Fibroblast of lung (primary cell): Measurements from ENCODE around the gene ZCCHC7. TPM values are rescaled to one million over a fixed set of nuclear protein-coding genes. Genes with fewer than 3 reads are reported as not detected.

Experiments used
- DNase-seq, 2 donors: peaks; one replicate each; pipeline versions ENCODE4 v3.0.0 to v3.0.0-alpha.2; 2010; ENCODE audit warnings: low read depth in 2 of 2
- H2AFZ ChIP-seq: 2 replicates; pipeline ENCODE4 v1.5.1; 2012; ENCODE audit warnings: low read length, control low read depth, inconsistent platforms
- H3K27ac ChIP-seq: 2 replicates; pipeline ENCODE4 v1.5.1; 2011; ENCODE audit warnings: low read length, control low read depth; ENCODE audit not compliant: insufficient read depth
- H3K27me3 ChIP-seq: 2 replicates; pipeline ENCODE4 v1.5.1; 2011; ENCODE audit warnings: mild to moderate bottlenecking, low read length; ENCODE audit not compliant: control insufficient read depth, insufficient read depth
- H3K36me3 ChIP-seq: 2 replicates; pipeline ENCODE4 v1.5.1; 2011; ENCODE audit warnings: low read length; ENCODE audit not compliant: control insufficient read depth, insufficient read depth
- H3K4me1 ChIP-seq: 2 replicates; pipeline ENCODE4 v1.5.1; 2011; ENCODE audit warnings: low read length; ENCODE audit not compliant: control insufficient read depth, insufficient read depth; ENCODE audit errors: extremely low read depth
- H3K4me2 ChIP-seq: 2 replicates; pipeline ENCODE4 v1.5.1; 2011; ENCODE audit warnings: low read length, control low read depth; ENCODE audit not compliant: insufficient read depth; ENCODE audit errors: extremely low read depth
- H3K4me3 ChIP-seq, 4 experiments: fragments of 200-600 bp in 1 of 4; sonication (generic) in 1 of 4; replicated peaks in 1 of 4; 2 replicates each; pipeline ENCODE4 v1.5.1; 2011 to 2016; ENCODE audit warnings: low read length in 4 of 4, low read depth in 3 of 4, mild to moderate bottlenecking in 3 of 4, control low read depth in 2 of 4, inconsistent platforms in 1 of 4, mixed read lengths in 1 of 4; ENCODE audit not compliant: insufficient read depth in 1 of 4; ENCODE audit errors: control extremely low read depth in 1 of 4
- H3K79me2 ChIP-seq: 2 replicates; pipeline ENCODE4 v1.5.1; 2012; ENCODE audit warnings: mild to moderate bottlenecking, low read length, inconsistent platforms; ENCODE audit not compliant: control insufficient read depth, insufficient read depth
- H3K9ac ChIP-seq: 2 replicates; pipeline ENCODE4 v1.5.1; 2011; ENCODE audit warnings: mild to moderate bottlenecking, low read length, control low read depth; ENCODE audit not compliant: insufficient read depth
- H3K9me3 ChIP-seq: 2 replicates; pipeline ENCODE4 v1.5.1; 2012; ENCODE audit warnings: low read depth, low read length; ENCODE audit not compliant: control insufficient read depth, insufficient read depth
- H4K20me1 ChIP-seq: 2 replicates; pipeline ENCODE4 v1.5.1; 2011; ENCODE audit warnings: low read length; ENCODE audit not compliant: control insufficient read depth, insufficient read depth; ENCODE audit errors: extremely low read depth
- CTCF ChIP-seq, 2 donors: IDR thresholded peaks in 1 of 2; conservative IDR thresholded peaks in 1 of 2; 1 replicate in 1 of 2; 2 replicates in 1 of 2; pipeline ENCODE4 v1.5.1; 2011 to 2012; ENCODE audit warnings: low read length in 2 of 2, control low read depth in 1 of 2, inconsistent platforms in 1 of 2, low read depth in 1 of 2, mild to moderate bottlenecking in 1 of 2
- EZH2 ChIP-seq: IDR thresholded peaks from 2 replicates; pipeline ENCODE4 v1.5.1; 2012; ENCODE audit warnings: low read length, control low read depth, mild to moderate bottlenecking; ENCODE audit errors: missing control alignments
- polyA plus RNA-seq, 2 donors: library from polyadenylated mRNA; depleted of rRNA in 1 of 2; stranded (reverse) in 1 of 2; unstranded in 1 of 2; fragments of >200 nt; gene quantifications; 2 replicates each; pipeline ENCODE4 v1.2.1, GENCODE V29; 2011 to 2012; ENCODE audit warnings: missing spikeins in 1 of 2
- total RNA-seq: library from RNA; depleted of rRNA; stranded (reverse); fragments of >200 nt; gene quantifications from 2 replicates; pipeline ENCODE4 v1.2.1, GENCODE V29; 2014

The ZCCHC7 gene
- total and polyA plus RNA-seq, 2 donors (not counting 1 experiment from before 2014, with no cell fraction given), result 15.0 to 23.8 TPM

- H3K27ac ChIP-seq, result no peak overlapping the region
- no peaks in the 10 kb centered on the region for H4K20me1 ChIP-seq
- no peak for DNase-seq
- TF ChIP-seq EZH2 (no peak), CTCF (conservative IDR thresholded peaks at IDR 0.05 in 1 of 2, IDR thresholded peaks at IDR 0.05 in 1 of 2; ENCODE audit: low read depth in 1 of 2, low read length in 2 of 2) (no peak)
- no peak overlapping the region for H3K4me3 ChIP-seq
- H3K9me3 ChIP-seq, result no peaks in the 10 kb centered on the region
- no peaks in the 10 kb centered on the region for H3K4me1 ChIP-seq
- H3K36me3 ChIP-seq, result no peaks in the 10 kb centered on the region
- no peaks in the 10 kb centered on the region for H3K27me3 ChIP-seq
- H3K4me2 ChIP-seq, result no peak overlapping the region
- H3K79me2 ChIP-seq, result no peaks in the 10 kb centered on the region
- H2AFZ ChIP-seq, result no peak overlapping the region
- no peak overlapping the region for H3K9ac ChIP-seq
Observed at GRCh38 chr9:37339923-37340322, 219.5 kb downstream of the ZCCHC7 start.

- TF ChIP-seq EZH2, result no peak
- TF ChIP-seq CTCF (conservative IDR thresholded peaks at IDR 0.05 in 1 of 2, IDR thresholded peaks at IDR 0.05 in 1 of 2; ENCODE audit: low read depth in 1 of 2, low read length in 2 of 2), result no peak
- Histone ChIP-seq H4K20me1 (no peaks in the 10 kb centered on the region), H3K79me2 (no peaks in the 10 kb centered on the region), H3K4me2 (no peak overlapping the region), H3K9me3 (no peaks in the 10 kb centered on the region), H3K27me3 (no peaks in the 10 kb centered on the region), H3K9ac (no peak overlapping the region), H3K4me1 (no peaks in the 10 kb centered on the region), H2AFZ (no peak overlapping the region), H3K36me3 (no peaks in the 10 kb centered on the region), H3K4me3 (no peak overlapping the region), H3K27ac (no peak overlapping the region)
- no peak for DNase-seq
Observed at GRCh38 chr9:37340961-37341360, 220.6 kb downstream of the ZCCHC7 start.

GRCh38 chr9:37341704-37342103, 221.3 kb downstream of the ZCCHC7 start:
- DNase-seq, result no peak
- TF ChIP-seq EZH2, result no peak
- TF ChIP-seq CTCF (conservative IDR thresholded peaks at IDR 0.05 in 1 of 2, IDR thresholded peaks at IDR 0.05 in 1 of 2; ENCODE audit: low read depth in 1 of 2, low read length in 2 of 2), result no peak
- H3K9ac ChIP-seq, result no peak overlapping the region

More at GRCh38 chr9:37341704-37342103, 221.3 kb downstream of the ZCCHC7 start:
- Histone ChIP-seq H4K20me1 (no peaks in the 10 kb centered on the region), H3K27me3 (no peaks in the 10 kb centered on the region), H3K79me2 (no peaks in the 10 kb centered on the region), H3K4me1 (no peaks in the 10 kb centered on the region), H3K4me3 (no peak overlapping the region), H3K4me2 (no peak overlapping the region), H3K9me3 (no peaks in the 10 kb centered on the region), H3K36me3 (no peaks in the 10 kb centered on the region), H3K27ac (no peak overlapping the region), H2AFZ (no peak overlapping the region)
